ENCODE data around the gene GUCY2D.

Gene GUCY2D

DNA sequence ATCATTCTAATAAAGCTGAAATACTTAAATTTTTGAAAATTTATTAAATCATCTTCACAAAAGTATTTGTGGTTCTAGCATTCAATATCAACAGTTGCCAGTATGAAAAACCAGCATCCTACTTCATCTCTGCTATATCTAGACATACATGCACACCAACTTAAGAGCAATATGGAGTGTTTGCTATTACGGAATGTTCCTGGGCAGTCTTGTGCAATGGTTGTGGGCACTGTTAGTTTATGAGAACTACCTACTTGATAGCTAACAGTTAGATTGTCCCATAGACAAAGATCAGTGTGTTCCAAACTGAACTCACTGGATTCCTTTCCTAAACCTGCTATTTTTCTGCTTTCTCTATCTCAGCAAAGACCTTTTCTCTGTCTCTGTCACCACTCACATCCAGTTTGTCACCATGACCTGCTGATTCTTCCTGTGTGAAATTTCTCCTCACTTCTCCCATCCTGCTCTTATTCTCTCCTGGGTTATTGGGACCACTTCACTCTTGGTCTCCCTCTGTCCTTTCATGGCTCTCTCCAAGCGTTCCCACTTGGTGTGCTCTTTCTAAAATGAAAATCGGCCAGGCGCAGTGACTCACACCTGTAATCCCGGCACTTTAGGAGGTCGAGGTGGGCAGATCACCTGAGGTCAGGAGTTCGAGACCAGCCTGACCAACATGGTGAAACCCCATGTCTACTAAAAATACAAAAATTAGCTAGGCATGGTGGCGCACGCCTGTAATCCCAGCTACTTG lies 42.7 kb upstream of the GUCY2D start:
- Histone ChIP-seq H3K4me3 (replicated peaks; ENCODE audit: insufficient read depth, low read length) (no peak overlapping the region), H3K27ac (replicated peaks) (peak overlapping the region; percentile 28), H3K27me3 (ENCODE audit: insufficient read depth, poor library complexity, severe bottlenecking) (no peaks in the 10 kb centered on the region)
- TF ChIP-seq, protein P1, sequence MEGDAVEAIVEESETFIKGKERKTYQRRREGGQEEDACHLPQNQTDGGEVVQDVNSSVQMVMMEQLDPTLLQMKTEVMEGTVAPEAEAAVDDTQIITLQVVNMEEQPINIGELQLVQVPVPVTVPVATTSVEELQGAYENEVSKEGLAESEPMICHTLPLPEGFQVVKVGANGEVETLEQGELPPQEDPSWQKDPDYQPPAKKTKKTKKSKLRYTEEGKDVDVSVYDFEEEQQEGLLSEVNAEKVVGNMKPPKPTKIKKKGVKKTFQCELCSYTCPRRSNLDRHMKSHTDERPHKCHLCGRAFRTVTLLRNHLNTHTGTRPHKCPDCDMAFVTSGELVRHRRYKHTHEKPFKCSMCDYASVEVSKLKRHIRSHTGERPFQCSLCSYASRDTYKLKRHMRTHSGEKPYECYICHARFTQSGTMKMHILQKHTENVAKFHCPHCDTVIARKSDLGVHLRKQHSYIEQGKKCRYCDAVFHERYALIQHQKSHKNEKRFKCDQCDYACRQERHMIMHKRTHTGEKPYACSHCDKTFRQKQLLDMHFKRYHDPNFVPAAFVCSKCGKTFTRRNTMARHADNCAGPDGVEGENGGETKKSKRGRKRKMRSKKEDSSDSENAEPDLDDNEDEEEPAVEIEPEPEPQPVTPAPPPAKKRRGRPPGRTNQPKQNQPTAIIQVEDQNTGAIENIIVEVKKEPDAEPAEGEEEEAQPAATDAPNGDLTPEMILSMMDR (IDR thresholded peaks at IDR 0.05; ENCODE audit: insufficient read depth, low read length): no peak
- no peak for TF ChIP-seq SPI1 (IDR thresholded peaks at IDR 0.05; ENCODE audit: borderline replicate concordance, low read depth)
- no peak for TF ChIP-seq POLR2AphosphoS5 (IDR thresholded peaks at IDR 0.05; ENCODE audit: low read depth)
- TF ChIP-seq, protein P2, sequence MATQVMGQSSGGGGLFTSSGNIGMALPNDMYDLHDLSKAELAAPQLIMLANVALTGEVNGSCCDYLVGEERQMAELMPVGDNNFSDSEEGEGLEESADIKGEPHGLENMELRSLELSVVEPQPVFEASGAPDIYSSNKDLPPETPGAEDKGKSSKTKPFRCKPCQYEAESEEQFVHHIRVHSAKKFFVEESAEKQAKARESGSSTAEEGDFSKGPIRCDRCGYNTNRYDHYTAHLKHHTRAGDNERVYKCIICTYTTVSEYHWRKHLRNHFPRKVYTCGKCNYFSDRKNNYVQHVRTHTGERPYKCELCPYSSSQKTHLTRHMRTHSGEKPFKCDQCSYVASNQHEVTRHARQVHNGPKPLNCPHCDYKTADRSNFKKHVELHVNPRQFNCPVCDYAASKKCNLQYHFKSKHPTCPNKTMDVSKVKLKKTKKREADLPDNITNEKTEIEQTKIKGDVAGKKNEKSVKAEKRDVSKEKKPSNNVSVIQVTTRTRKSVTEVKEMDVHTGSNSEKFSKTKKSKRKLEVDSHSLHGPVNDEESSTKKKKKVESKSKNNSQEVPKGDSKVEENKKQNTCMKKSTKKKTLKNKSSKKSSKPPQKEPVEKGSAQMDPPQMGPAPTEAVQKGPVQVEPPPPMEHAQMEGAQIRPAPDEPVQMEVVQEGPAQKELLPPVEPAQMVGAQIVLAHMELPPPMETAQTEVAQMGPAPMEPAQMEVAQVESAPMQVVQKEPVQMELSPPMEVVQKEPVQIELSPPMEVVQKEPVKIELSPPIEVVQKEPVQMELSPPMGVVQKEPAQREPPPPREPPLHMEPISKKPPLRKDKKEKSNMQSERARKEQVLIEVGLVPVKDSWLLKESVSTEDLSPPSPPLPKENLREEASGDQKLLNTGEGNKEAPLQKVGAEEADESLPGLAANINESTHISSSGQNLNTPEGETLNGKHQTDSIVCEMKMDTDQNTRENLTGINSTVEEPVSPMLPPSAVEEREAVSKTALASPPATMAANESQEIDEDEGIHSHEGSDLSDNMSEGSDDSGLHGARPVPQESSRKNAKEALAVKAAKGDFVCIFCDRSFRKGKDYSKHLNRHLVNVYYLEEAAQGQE (IDR thresholded peaks at IDR 0.05; ENCODE audit: insufficient replicate concordance, low read depth): no peak
- TF ChIP-seq GABPA (IDR thresholded peaks at IDR 0.05; ENCODE audit: low read depth): no peak
- peak; percentile 11 to 73 for DNase-seq (ENCODE audit: low read depth in 1 of 2, low spot score in 1 of 2)

DNA sequence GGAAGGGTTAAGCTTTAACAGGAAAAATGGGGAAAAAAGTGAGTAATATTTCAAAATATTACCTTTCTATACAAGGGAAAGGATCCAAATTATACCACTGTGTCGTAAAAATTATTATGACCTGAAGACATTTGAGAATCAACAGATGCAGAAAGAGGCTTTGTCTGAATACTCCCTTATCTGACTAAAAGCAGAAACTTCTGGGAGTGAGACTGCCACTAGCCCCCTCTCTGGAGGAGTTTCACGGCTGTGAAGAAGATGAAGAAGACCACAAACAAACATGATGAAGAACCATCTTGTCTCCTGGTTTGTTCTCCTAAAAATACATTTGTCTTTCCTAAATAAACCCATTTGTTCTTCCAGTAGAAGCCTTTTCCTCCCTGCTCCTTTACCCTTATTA lies 41.0 kb upstream of the GUCY2D start:
- H3K27ac ChIP-seq (replicated peaks): no peak overlapping the region
- TF ChIP-seq SPI1 (IDR thresholded peaks at IDR 0.05; ENCODE audit: borderline replicate concordance, low read depth): no peak
- no peak for TF ChIP-seq POLR2AphosphoS5 (IDR thresholded peaks at IDR 0.05; ENCODE audit: low read depth)
- H3K4me3 ChIP-seq (replicated peaks; ENCODE audit: insufficient read depth, low read length): no peak overlapping the region
- DNase-seq (ENCODE audit: low read depth in 1 of 2, low spot score in 1 of 2): no peak
- H3K27me3 ChIP-seq (ENCODE audit: insufficient read depth, poor library complexity, severe bottlenecking): no peaks in the 10 kb centered on the region

DNA sequence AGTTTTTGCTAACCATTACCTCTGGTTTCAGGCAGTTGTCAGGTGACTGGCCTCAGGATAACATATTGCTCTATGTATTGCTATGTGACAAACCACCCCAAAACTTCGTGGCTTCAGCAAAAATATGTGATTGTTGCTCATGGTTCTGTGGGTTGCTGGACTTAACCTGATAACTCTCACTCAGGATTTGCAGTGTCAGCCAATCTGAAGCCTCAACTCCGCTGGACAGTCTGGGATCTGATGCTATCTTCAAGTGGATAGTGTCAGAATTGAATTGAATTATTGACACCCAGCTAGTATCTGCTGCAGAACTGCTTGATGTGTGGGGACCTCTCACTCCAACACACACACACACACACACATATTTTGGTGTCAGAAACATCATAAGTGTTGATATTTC lies 34.7 kb upstream of the GUCY2D start:
- H3K4me3 ChIP-seq (replicated peaks; ENCODE audit: insufficient read depth, low read length): no peak overlapping the region
- no peaks in the 10 kb centered on the region for H3K27me3 ChIP-seq (ENCODE audit: insufficient read depth, poor library complexity, severe bottlenecking)
- no peak overlapping the region for H3K27ac ChIP-seq (replicated peaks)
- no peak for DNase-seq (ENCODE audit: low read depth in 1 of 2, low spot score in 1 of 2)
- TF ChIP-seq, protein P1 (IDR thresholded peaks at IDR 0.05; ENCODE audit: insufficient read depth, low read length): no peak
- TF ChIP-seq SPI1 (IDR thresholded peaks at IDR 0.05; ENCODE audit: borderline replicate concordance, low read depth) (no peak), GABPA (IDR thresholded peaks at IDR 0.05; ENCODE audit: low read depth) (no peak), POLR2AphosphoS5 (IDR thresholded peaks at IDR 0.05; ENCODE audit: low read depth) (no peak)
- TF ChIP-seq, protein P2 (IDR thresholded peaks at IDR 0.05; ENCODE audit: insufficient replicate concordance, low read depth): no peak

DNA sequence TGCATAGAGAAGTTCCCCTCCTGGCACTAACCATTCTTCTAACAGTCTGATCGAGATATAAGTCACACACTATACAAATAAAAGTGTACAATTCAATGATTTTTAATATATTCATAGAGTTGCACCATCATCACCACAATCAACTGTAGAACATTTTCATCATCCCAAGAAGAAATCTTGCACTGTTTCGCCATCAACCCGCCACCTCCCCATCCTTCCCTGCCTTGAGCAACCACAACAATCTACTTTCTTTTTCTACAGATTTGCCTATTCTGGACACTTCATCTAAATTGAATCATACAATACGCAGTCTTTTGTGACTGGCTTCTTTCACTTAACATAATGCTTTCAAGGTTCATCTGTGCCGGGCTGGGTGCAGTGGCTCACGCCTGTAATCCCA lies 33.0 kb upstream of the GUCY2D start:
- DNase-seq (ENCODE audit: low read depth in 1 of 2, low spot score in 1 of 2): peak; percentile 59 to 76
- Histone ChIP-seq H3K4me3 (replicated peaks; ENCODE audit: insufficient read depth, low read length) (no peak overlapping the region), H3K27me3 (ENCODE audit: insufficient read depth, poor library complexity, severe bottlenecking) (no peaks in the 10 kb centered on the region), H3K27ac (replicated peaks) (peak overlapping the region; percentile 59)
- TF ChIP-seq GABPA (IDR thresholded peaks at IDR 0.05; ENCODE audit: low read depth) (no peak), SPI1 (IDR thresholded peaks at IDR 0.05; ENCODE audit: borderline replicate concordance, low read depth) (no peak), POLR2AphosphoS5 (IDR thresholded peaks at IDR 0.05; ENCODE audit: low read depth) (peak; percentile 48; the same call in 1 of the 2 replicates)
- TF ChIP-seq, protein P2 (IDR thresholded peaks at IDR 0.05; ENCODE audit: insufficient replicate concordance, low read depth): no peak
- TF ChIP-seq, protein P1 (IDR thresholded peaks at IDR 0.05; ENCODE audit: insufficient read depth, low read length): no peak
